Measurements from ENCODE around the gene CHID1. TPM values are rescaled to one million over a fixed set of nuclear protein-coding genes. Genes with fewer than 3 reads are reported as not detected.

Gene CHID1
- total and polyA plus RNA-seq, 9 of the 15 experiments (the other 6 are each of a cell fraction or from before 2014, with no cell fraction given), result 15.1 to 108 (median 39.8) TPM

GRCh38 chr11:843818-844692 is 66.6 kb downstream of the CHID1 start (continued):
- TF ChIP-seq ZNF518B (CRISPR knock-in tag; IDR thresholded peaks at IDR 0.05) (no peak), BRD4 (IDR thresholded peaks at IDR 0.05) (no peak), TEAD1 (CRISPR knock-in tag; IDR thresholded peaks at IDR 0.05) (peak in 1 of 2 experiments; percentile 91; a peak in 1 of 4 replicates), GTF2F1 (IDR thresholded peaks at IDR 0.05; ENCODE audit: low read depth, low read length) (no peak), ZNF311 (CRISPR knock-in tag; IDR thresholded peaks at IDR 0.05) (peak; percentile 52; the same call in 1 of the 2 replicates), MTA3 (IDR thresholded peaks at IDR 0.05; ENCODE audit: borderline replicate concordance) (no peak), ELK1 (CRISPR knock-in tag; IDR thresholded peaks at IDR 0.05) (no peak), GTF2B (IDR thresholded peaks at IDR 0.05; ENCODE audit: extremely low read depth, insufficient read length) (no peak), ZBTB17 (CRISPR knock-in tag; IDR thresholded peaks at IDR 0.05) (no peak), CLOCK (CRISPR knock-in tag; IDR thresholded peaks at IDR 0.05; ENCODE audit: borderline replicate concordance) (no peak), TRIM24 (IDR thresholded peaks at IDR 0.05) (no peak; a peak in 1 of 4 replicates), MAFG (tag; conservative IDR thresholded peaks at IDR 0.05) (no peak), CREB5 (CRISPR knock-in tag; IDR thresholded peaks at IDR 0.05) (no peak), HDAC1 (IDR thresholded peaks at IDR 0.05) (peak in 1 of 2 experiments; percentile 40; a peak in 1 of 4 replicates), PML (IDR thresholded peaks at IDR 0.05; ENCODE audit: low read length) (no peak), ZC3H4 (CRISPR knock-in tag; IDR thresholded peaks at IDR 0.05; ENCODE audit: borderline replicate concordance) (no peak)
